ENCODE data around the gene PTGDR2.

Gene PTGDR2

DNA sequence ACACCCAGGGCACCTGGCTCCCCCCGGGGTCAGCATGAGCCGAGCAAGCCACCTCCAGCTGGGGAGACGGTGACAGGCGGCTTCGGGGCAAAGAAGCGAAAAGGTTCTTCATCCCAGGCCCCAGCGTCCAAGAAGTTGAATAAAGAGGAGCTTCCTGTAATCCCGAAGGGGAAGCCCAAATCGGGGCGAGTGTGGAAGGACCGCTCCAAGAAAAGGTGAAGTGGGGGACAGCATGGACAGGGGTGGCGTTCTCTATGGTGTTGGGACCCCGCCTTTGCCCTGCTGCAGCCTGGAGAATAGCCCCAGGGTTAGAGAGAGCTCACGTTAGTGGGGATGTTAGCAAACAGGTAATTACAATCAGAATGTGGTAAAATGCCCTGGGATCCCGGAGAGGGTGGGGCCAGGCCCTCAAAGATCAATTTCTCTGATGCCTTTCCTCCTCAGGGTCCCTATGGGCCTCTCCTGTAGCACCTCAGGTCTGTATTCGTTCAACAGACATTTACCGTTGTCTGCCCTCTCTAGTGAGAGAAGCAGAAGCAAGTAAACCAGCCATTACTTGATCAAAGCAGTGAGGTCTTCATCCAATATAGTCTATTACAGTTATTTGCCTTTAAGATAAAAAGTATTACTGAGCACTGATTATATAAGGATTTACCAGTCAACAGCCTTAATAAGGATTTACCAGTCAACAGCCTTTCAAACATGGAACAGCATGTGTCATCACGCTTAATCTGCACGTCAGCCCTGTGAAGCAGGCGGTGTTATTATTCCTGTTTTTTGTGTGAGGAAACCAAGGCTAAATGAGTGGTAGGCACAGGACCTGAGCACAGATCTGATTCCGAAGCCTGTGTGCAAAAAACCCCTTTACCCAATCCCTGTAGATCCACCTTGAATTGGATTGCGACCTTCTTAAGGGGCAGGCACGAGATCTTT is 12.8 kb downstream of the PTGDR2 start:
- Histone ChIP-seq H3K9ac (ENCODE audit: low read length in 5 of 5) (peak overlapping the region; percentile 68 to 95 (median 93)), H3K36me3 (ENCODE audit: control insufficient read depth in 5 of 5, insufficient read depth in 5 of 5, low read length in 5 of 5) (peaks cover 0 to 13% (median 10%) of the 10 kb centered on the region in 5 donors), H3K4me1 (ENCODE audit: control insufficient read depth in 5 of 5, insufficient read depth in 5 of 5, low read length in 5 of 5) (peaks cover 24 to 59% (median 59%) of the 10 kb centered on the region in 5 donors), H3K27ac (ENCODE audit: low read depth, low read length) (peak overlapping the region; percentile 76), H3K9me3 (ENCODE audit: control insufficient read depth in 5 of 5, low read length in 5 of 5) (no peaks in the 10 kb centered on the region), H3K4me3 (ENCODE audit: low read depth in 1 of 5, low read length in 5 of 5) (peak overlapping the region; percentile 73 to 95 (median 91)), H3K27me3 (ENCODE audit: control insufficient read depth in 5 of 5, insufficient read depth in 4 of 5, low read length in 5 of 5) (no peaks in the 10 kb centered on the region)

GRCh38 chr11:60841797-60842667 is 13.7 kb downstream of the PTGDR2 start, which contains the start of gene CCDC86:
Gene CCDC86 (plus strand): TSS chr11:60842113. CDS start chr11:60842125, 12 bp downstream.
- Histone ChIP-seq H3K9ac (ENCODE audit: low read length in 5 of 5) (peak within 1 kb of the TSS; percentile 73 to 95 (median 93)), H3K9me3 (ENCODE audit: control insufficient read depth in 5 of 5, low read length in 5 of 5) (no peaks in the 10 kb centered on the region), H3K4me1 (ENCODE audit: control insufficient read depth in 5 of 5, insufficient read depth in 5 of 5, low read length in 5 of 5) (peaks cover 24 to 59% (median 59%) of the 10 kb centered on the region in 5 donors), H3K4me3 (ENCODE audit: low read depth in 1 of 5, low read length in 5 of 5) (peak within 1 kb of the TSS; percentile 73 to 95 (median 91)), H3K27me3 (ENCODE audit: control insufficient read depth in 5 of 5, insufficient read depth in 4 of 5, low read length in 5 of 5) (no peaks in the 10 kb centered on the region), H3K36me3 (ENCODE audit: control insufficient read depth in 5 of 5, insufficient read depth in 5 of 5, low read length in 5 of 5) (peaks cover 0 to 8% (median 5%) of the 10 kb centered on the region in 5 donors), H3K27ac (ENCODE audit: low read depth, low read length) (peak within 1 kb of the TSS; percentile 76)

- Histone ChIP-seq H3K9me3 (ENCODE audit: control insufficient read depth in 5 of 5, low read length in 5 of 5) (no peaks in the 10 kb centered on the region), H3K27ac (ENCODE audit: low read depth, low read length) (peak overlapping the region; percentile 76), H3K27me3 (ENCODE audit: control insufficient read depth in 5 of 5, insufficient read depth in 4 of 5, low read length in 5 of 5) (no peaks in the 10 kb centered on the region), H3K4me3 (ENCODE audit: low read depth in 1 of 5, low read length in 5 of 5) (peak overlapping the region; percentile 72 to 95 (median 91)), H3K9ac (ENCODE audit: low read length in 5 of 5) (peak overlapping the region in 3 of 5 donors; percentile 17 to 72 (median 59)), H3K36me3 (ENCODE audit: control insufficient read depth in 5 of 5, insufficient read depth in 5 of 5, low read length in 5 of 5) (peaks cover 0 to 6% (median 3%) of the 10 kb centered on the region in 5 donors), H3K4me1 (ENCODE audit: control insufficient read depth in 5 of 5, insufficient read depth in 5 of 5, low read length in 5 of 5) (peaks cover 22 to 59% (median 59%) of the 10 kb centered on the region in 5 donors)
These were observed 15.0 kb downstream of the PTGDR2 start for GRCh38 chr11:60840470-60841430.

DNA sequence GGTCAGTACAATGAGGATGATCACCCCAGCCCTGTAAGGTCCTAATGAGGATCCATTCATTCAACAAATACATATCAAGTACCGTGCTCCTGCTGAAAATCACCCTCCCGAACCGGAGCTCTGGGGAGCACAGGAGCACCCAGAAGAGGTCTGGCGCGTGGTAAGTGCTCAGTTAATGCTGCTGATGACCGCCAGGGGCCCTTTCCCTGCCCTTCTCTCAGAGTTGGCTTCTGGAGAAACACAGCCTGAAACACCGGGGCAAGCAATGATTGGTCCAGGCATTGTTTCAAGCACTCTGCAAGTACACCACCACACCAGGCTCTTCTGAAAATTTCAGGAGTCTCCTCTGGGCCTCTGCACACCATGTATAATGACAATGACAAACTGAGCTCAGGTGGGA is 17.6 kb downstream of the PTGDR2 start:
- H3K9ac ChIP-seq (ENCODE audit: low read length in 5 of 5): no peak overlapping the region
- H3K27ac ChIP-seq (ENCODE audit: low read depth, low read length): no peak overlapping the region

GRCh38 chr11:60836866-60837515 is 18.8 kb downstream of the PTGDR2 start:
- Histone ChIP-seq H3K9me3 (ENCODE audit: control insufficient read depth in 5 of 5, low read length in 5 of 5) (no peaks in the 10 kb centered on the region), H3K36me3 (ENCODE audit: control insufficient read depth in 5 of 5, insufficient read depth in 5 of 5, low read length in 5 of 5) (no peaks in the 10 kb centered on the region), H3K27me3 (ENCODE audit: control insufficient read depth in 5 of 5, insufficient read depth in 4 of 5, low read length in 5 of 5) (no peaks in the 10 kb centered on the region), H3K27ac (ENCODE audit: low read depth, low read length) (no peak overlapping the region), H3K4me3 (ENCODE audit: low read depth in 1 of 5, low read length in 5 of 5) (no peak overlapping the region), H3K9ac (ENCODE audit: low read length in 5 of 5) (no peak overlapping the region), H3K4me1 (ENCODE audit: control insufficient read depth in 5 of 5, insufficient read depth in 5 of 5, low read length in 5 of 5) (peaks cover 8 to 44% (median 37%) of the 10 kb centered on the region in 5 donors)

More for the DNA sequence above, 17.6 kb downstream of the PTGDR2 start:
- Histone ChIP-seq H3K4me3 (ENCODE audit: low read depth in 1 of 5, low read length in 5 of 5) (no peak overlapping the region), H3K36me3 (ENCODE audit: control insufficient read depth in 5 of 5, insufficient read depth in 5 of 5, low read length in 5 of 5) (no peaks in the 10 kb centered on the region), H3K4me1 (ENCODE audit: control insufficient read depth in 5 of 5, insufficient read depth in 5 of 5, low read length in 5 of 5) (peaks cover 9 to 47% (median 43%) of the 10 kb centered on the region in 5 donors), H3K9me3 (ENCODE audit: control insufficient read depth in 5 of 5, low read length in 5 of 5) (no peaks in the 10 kb centered on the region), H3K27me3 (ENCODE audit: control insufficient read depth in 5 of 5, insufficient read depth in 4 of 5, low read length in 5 of 5) (no peaks in the 10 kb centered on the region)

- no peak overlapping the region for H3K9ac ChIP-seq (ENCODE audit: low read length in 5 of 5)
- H3K4me1 ChIP-seq (ENCODE audit: control insufficient read depth in 5 of 5, insufficient read depth in 5 of 5, low read length in 5 of 5): peaks cover 2 to 44% (median 33%) of the 10 kb centered on the region in 5 donors
- no peak overlapping the region for H3K27ac ChIP-seq (ENCODE audit: low read depth, low read length)
- H3K27me3 ChIP-seq (ENCODE audit: control insufficient read depth in 5 of 5, insufficient read depth in 4 of 5, low read length in 5 of 5): no peaks in the 10 kb centered on the region
- no peak overlapping the region for H3K4me3 ChIP-seq (ENCODE audit: low read depth in 1 of 5, low read length in 5 of 5)
- H3K36me3 ChIP-seq (ENCODE audit: control insufficient read depth in 5 of 5, insufficient read depth in 5 of 5, low read length in 5 of 5): no peaks in the 10 kb centered on the region
- H3K9me3 ChIP-seq (ENCODE audit: control insufficient read depth in 5 of 5, low read length in 5 of 5): no peaks in the 10 kb centered on the region
These were observed 20.3 kb downstream of the PTGDR2 start for GRCh38 chr11:60835534-60835846.

DNA sequence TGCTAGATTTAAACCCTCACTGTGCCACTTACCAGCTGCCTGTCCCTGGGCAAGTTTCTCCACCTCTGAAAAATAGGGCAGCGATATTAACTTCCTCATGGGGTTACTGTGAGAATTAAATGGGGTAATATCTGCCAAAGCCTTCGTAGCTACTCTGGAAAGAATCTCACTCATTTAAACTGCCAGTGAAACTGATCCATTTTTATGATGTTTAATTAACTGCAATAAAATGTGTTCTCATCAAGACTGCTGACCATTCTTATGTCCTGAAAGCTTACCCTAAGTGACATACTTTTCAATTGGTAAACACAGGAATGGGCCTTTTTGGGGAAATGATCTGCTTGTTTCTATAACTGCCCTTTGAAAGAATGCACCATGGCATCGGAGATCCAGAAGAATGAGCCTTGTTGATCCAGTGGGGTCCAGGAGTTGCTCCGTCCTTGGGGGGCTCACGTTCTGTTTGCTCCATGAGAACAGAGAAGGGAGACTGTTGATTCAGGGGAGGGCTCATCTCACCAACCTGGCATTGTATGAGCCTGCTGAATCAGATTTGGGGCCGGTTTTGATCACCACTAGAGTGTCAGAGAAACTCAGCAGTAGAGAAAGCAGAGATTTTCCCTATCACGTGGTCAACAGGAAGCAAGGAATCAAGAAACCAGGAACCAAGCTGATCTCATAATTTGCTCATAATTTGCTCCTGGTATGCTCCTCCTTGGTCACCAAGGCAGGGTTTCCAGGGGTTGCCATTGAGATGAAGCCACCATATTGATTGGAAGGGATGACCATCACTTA is 20.8 kb downstream of the PTGDR2 start:
- H3K36me3 ChIP-seq (ENCODE audit: control insufficient read depth in 5 of 5, insufficient read depth in 5 of 5, low read length in 5 of 5): no peaks in the 10 kb centered on the region
- no peak overlapping the region for H3K27ac ChIP-seq (ENCODE audit: low read depth, low read length)
- H3K4me1 ChIP-seq (ENCODE audit: control insufficient read depth in 5 of 5, insufficient read depth in 5 of 5, low read length in 5 of 5): peaks cover 2 to 39% (median 27%) of the 10 kb centered on the region in 5 donors
- no peaks in the 10 kb centered on the region for H3K27me3 ChIP-seq (ENCODE audit: control insufficient read depth in 5 of 5, insufficient read depth in 4 of 5, low read length in 5 of 5)
- H3K4me3 ChIP-seq (ENCODE audit: low read depth in 1 of 5, low read length in 5 of 5): no peak overlapping the region
- no peaks in the 10 kb centered on the region for H3K9me3 ChIP-seq (ENCODE audit: control insufficient read depth in 5 of 5, low read length in 5 of 5)
- H3K9ac ChIP-seq (ENCODE audit: low read length in 5 of 5): peak overlapping the region in 2 of 5 donors; percentile 22 to 33

DNA sequence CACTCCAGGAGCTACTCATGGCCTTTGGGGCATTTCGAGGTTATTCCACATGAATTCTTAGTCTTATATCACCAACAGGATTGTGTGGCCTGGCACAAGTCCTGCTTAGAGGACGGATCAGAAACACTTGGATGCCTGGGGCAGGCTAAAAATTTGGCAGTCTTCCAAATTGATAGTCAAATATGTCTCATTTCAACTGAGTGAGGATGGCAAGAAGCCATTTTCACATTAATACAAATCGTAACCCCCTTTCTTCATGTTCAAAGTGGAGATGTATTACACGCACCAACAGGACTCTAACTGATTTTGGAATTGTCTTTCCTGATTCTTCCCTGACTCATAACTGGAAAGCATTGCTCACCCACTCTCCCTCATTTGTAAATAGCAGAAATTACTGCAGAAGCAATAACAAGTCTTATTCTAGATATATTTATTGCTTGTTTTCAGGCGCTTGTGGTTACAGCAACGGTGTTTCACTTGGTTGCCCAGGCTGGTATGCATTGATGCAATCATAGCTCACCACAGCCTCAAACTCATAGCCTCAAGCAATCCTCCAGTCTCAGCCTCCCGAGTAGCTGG is 24.2 kb downstream of the PTGDR2 start:
- no peak overlapping the region for H3K27ac ChIP-seq (ENCODE audit: low read depth, low read length)
- no peaks in the 10 kb centered on the region for H3K36me3 ChIP-seq (ENCODE audit: control insufficient read depth in 5 of 5, insufficient read depth in 5 of 5, low read length in 5 of 5)
- H3K4me1 ChIP-seq (ENCODE audit: control insufficient read depth in 5 of 5, insufficient read depth in 5 of 5, low read length in 5 of 5): peaks cover 2 to 33% (median 22%) of the 10 kb centered on the region in 5 donors
- H3K27me3 ChIP-seq (ENCODE audit: control insufficient read depth in 5 of 5, insufficient read depth in 4 of 5, low read length in 5 of 5): peaks cover 0 to 14% (median 2%) of the 10 kb centered on the region in 5 donors
- H3K9me3 ChIP-seq (ENCODE audit: control insufficient read depth in 5 of 5, low read length in 5 of 5): no peaks in the 10 kb centered on the region
- H3K9ac ChIP-seq (ENCODE audit: low read length in 5 of 5): peak overlapping the region in 1 of 5 donors; percentile 31
- no peak overlapping the region for H3K4me3 ChIP-seq (ENCODE audit: low read depth in 1 of 5, low read length in 5 of 5)

Data from subcutaneous abdominal adipose tissue (tissue), 5 donors.